ENCODE measurements around the gene PAOX. TPM values are rescaled to one million over a fixed set of nuclear protein-coding genes. Genes with fewer than 3 reads are reported as not detected.

The PAOX gene
- total RNA-seq, 1 donor from 2014 or later, result 6.3 TPM

- no peak for DNase-seq (ENCODE audit: low spot score)
Measured at GRCh38 chr10:133439517-133440461, 60.7 kb downstream of the PAOX start.

GRCh38 chr10:133440633-133441285 lies 61.7 kb downstream of the PAOX start:
- DNase-seq (ENCODE audit: low spot score), result no peak

Other genes starting within 250 kb of the PAOX start
- 4.8 TPM for gene KNDC1, start 219.0 kb upstream of the PAOX start, total RNA-seq (ENCODE audit: insufficient read depth, low replicate concordance)
- not detected for gene UTF1, start 149.0 kb upstream of the PAOX start, total RNA-seq (ENCODE audit: insufficient read depth, low replicate concordance)
- gene VENTX, start 141.4 kb upstream of the PAOX start, total RNA-seq (ENCODE audit: insufficient read depth, low replicate concordance), result not detected
- gene ADAM8, start 102.4 kb upstream of the PAOX start, total RNA-seq (ENCODE audit: insufficient read depth, low replicate concordance), result 6.3 TPM
- 34.2 TPM for gene TUBGCP2, start 70.4 kb upstream of the PAOX start, total RNA-seq (ENCODE audit: insufficient read depth, low replicate concordance)
- gene ZNF511, start 70.3 kb upstream of the PAOX start, total RNA-seq (ENCODE audit: insufficient read depth, low replicate concordance), result 41.9 TPM
- gene CALY, start 42.4 kb upstream of the PAOX start, total RNA-seq (ENCODE audit: insufficient read depth, low replicate concordance), result not detected
- gene PRAP1, start 31.9 kb upstream of the PAOX start, total RNA-seq (ENCODE audit: insufficient read depth, low replicate concordance), result not detected
- 3.4 TPM for gene FUOM, start 21.2 kb upstream of the PAOX start, total RNA-seq (ENCODE audit: insufficient read depth, low replicate concordance)
- gene ECHS1, start 5.9 kb upstream of the PAOX start, total RNA-seq (ENCODE audit: insufficient read depth, low replicate concordance), result 28.2 TPM
- 40.4 TPM for gene MTG1, start 14.9 kb downstream of the PAOX start, total RNA-seq (ENCODE audit: insufficient read depth, low replicate concordance)
- gene SPRN, start 45.4 kb downstream of the PAOX start, total RNA-seq (ENCODE audit: insufficient read depth, low replicate concordance), result 0.96 TPM
- 2.9 TPM for gene SCART1, start 74.7 kb downstream of the PAOX start, total RNA-seq (ENCODE audit: insufficient read depth, low replicate concordance)
- gene CYP2E1, start 148.1 kb downstream of the PAOX start, total RNA-seq (ENCODE audit: insufficient read depth, low replicate concordance), result 0.72 TPM
- 2.6 TPM for gene SYCE1, start 186.3 kb downstream of the PAOX start, total RNA-seq (ENCODE audit: insufficient read depth, low replicate concordance)
- 1.2 TPM for gene FRG2B, start 247.5 kb downstream of the PAOX start, total RNA-seq (ENCODE audit: insufficient read depth, low replicate concordance)